ENCODE measurements around the gene RABGAP1. TPM values are rescaled to one million over a fixed set of nuclear protein-coding genes. Genes with fewer than 3 reads are reported as not detected.
A peak's percentile ranks its signal among the peaks of the same experiment; 100 is the strongest.

Gene RABGAP1
- total and polyA plus RNA-seq, 10 of the 15 experiments (the other 5 are each of a cell fraction or from before 2014, with no cell fraction given) = 2.6 to 31.6 (median 12.5) TPM

DNA sequence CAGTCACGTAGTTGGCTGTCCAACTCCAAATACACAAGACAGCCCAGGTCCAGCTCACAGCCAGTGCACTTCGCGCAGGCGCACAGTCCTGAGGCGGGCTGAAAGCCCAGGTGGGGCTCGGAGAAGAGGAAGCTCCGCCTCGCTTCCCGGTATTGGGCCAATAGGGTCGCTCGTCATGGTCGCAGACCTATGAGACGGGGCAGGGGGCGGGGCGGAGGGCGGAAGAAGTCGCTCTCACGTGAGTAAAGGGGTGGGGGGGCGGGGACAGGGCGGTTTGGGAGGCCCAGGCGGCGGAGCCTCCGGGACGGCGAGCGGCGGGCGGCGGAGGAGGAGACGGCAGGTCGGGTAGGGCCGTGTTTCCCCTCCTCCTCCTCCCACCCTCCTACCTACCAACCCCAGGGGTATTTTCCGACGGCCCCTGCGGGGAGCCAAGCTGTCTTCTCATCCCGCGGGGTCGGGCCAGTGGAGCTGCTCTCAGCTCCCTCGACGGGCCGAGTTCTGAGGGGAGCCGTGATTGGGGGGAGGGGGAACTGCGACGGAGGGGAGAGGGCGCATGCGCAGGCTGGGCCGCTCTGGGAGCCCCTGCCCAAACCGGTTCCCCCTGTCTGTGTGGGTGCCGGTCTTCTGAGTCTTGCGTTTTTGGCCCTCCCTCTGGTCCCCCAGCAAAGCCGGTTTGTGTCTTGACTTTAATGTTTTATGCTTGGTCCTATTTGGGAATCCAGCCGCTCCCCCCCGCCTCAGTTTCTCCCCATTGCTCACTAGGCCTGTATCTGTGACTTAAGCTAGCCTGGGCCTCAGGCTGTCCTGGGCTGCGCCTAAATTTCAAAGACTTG, at the start of gene RABGAP1 (continued):
- TF ChIP-seq E4F1 (IDR thresholded peaks at IDR 0.05; ENCODE audit: borderline replicate concordance, partially characterized antibody) = no peak
- peak; percentile 90 for TF ChIP-seq POLR2AphosphoS2 (IDR thresholded peaks at IDR 0.05; ENCODE audit: low read depth, low read length)
- no peak for TF ChIP-seq RBBP5 (conservative IDR thresholded peaks at IDR 0.05)
- no peak for TF ChIP-seq ZNF384 (IDR thresholded peaks at IDR 0.05; ENCODE audit: borderline replicate concordance, low read depth, low read length)
- peak; percentile 69; the same call in 1 of the 2 replicates for TF ChIP-seq NFYB (IDR thresholded peaks at IDR 0.05; ENCODE audit: insufficient read depth, low read depth, low read length)
- no peak for TF ChIP-seq EP300 (IDR thresholded peaks at IDR 0.05; ENCODE audit: borderline replicate concordance in 1 of 2, control insufficient read depth in 1 of 2, low read depth in 2 of 2, low read length in 2 of 2)
- TF ChIP-seq SKIL (IDR thresholded peaks at IDR 0.05; ENCODE audit: low read depth, poor library complexity, severe bottlenecking) = no peak
- no peak for TF ChIP-seq BMI1 (IDR thresholded peaks at IDR 0.05; ENCODE audit: borderline replicate concordance)
- no peak for TF ChIP-seq JUND (IDR thresholded peaks at IDR 0.05; ENCODE audit: low read depth, low read length)
- TF ChIP-seq CEBPB (IDR thresholded peaks at IDR 0.05; ENCODE audit: borderline replicate concordance in 1 of 2, low read depth in 2 of 2, low read length in 2 of 2) = no peak
- no peak for TF ChIP-seq KDM1A (IDR thresholded peaks at IDR 0.05; ENCODE audit: borderline replicate concordance)
- TF ChIP-seq POU2F2 (IDR thresholded peaks at IDR 0.05; ENCODE audit: borderline replicate concordance, low read depth, low read length) = no peak; the same call in 1 of the 3 replicates
- no peak for TF ChIP-seq SRF (IDR thresholded peaks at IDR 0.05; ENCODE audit: low read depth in 2 of 2, low read length in 2 of 2)
- TF ChIP-seq SPI1 (IDR thresholded peaks at IDR 0.05; ENCODE audit: borderline replicate concordance, insufficient read depth, low read depth, low read length) = no peak; the same call in 1 of the 2 replicates
- no peak for TF ChIP-seq RAD21 (IDR thresholded peaks at IDR 0.05; ENCODE audit: insufficient read depth, low read depth, low read length)
- no peak for TF ChIP-seq LARP7 (IDR thresholded peaks at IDR 0.05)
- TF ChIP-seq KAT2A (conservative IDR thresholded peaks at IDR 0.05; ENCODE audit: control insufficient read depth, low read depth, low read length) = no peak
- TF ChIP-seq ETV6 (conservative IDR thresholded peaks at IDR 0.05 in 1 of 2, IDR thresholded peaks at IDR 0.05 in 1 of 2; ENCODE audit: borderline replicate concordance in 1 of 2, low read depth in 1 of 2) = no peak
- no peak for TF ChIP-seq NR2C2 (IDR thresholded peaks at IDR 0.05; ENCODE audit: borderline replicate concordance, control insufficient read depth, insufficient read length, low read depth)
- TF ChIP-seq, protein P1, sequence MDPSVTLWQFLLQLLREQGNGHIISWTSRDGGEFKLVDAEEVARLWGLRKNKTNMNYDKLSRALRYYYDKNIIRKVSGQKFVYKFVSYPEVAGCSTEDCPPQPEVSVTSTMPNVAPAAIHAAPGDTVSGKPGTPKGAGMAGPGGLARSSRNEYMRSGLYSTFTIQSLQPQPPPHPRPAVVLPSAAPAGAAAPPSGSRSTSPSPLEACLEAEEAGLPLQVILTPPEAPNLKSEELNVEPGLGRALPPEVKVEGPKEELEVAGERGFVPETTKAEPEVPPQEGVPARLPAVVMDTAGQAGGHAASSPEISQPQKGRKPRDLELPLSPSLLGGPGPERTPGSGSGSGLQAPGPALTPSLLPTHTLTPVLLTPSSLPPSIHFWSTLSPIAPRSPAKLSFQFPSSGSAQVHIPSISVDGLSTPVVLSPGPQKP (IDR thresholded peaks at IDR 0.05; ENCODE audit: low read depth, low read length) = no peak
- no peak for TF ChIP-seq MTA3 (IDR thresholded peaks at IDR 0.05; ENCODE audit: borderline replicate concordance, low read length)
